Large intestine (tissue), 3 donors: ENCODE data around the gene MGAT3. TPM values are rescaled to one million over a fixed set of nuclear protein-coding genes. Genes with fewer than 3 reads are reported as not detected.

Source experiments
- DNase-seq, 2 donors: peaks; one replicate each; pipeline versions ENCODE4 v3.0.0 to v3.0.0-alpha.2; 2013
- H3K27ac ChIP-seq: one replicate; pipeline ENCODE4 v1.5.1; 2013; ENCODE audit warnings: low read length
- H3K27me3 ChIP-seq: 2 replicates; pipeline ENCODE4 v1.6.1; 2013; ENCODE audit warnings: low read length; ENCODE audit not compliant: control insufficient read depth, insufficient read depth
- H3K36me3 ChIP-seq: 2 replicates; pipeline ENCODE4 v1.6.1; 2013; ENCODE audit warnings: low read length; ENCODE audit not compliant: control insufficient read depth, insufficient read depth
- H3K4me1 ChIP-seq: one replicate; pipeline ENCODE4 v1.6.1; 2013; ENCODE audit warnings: low read length; ENCODE audit not compliant: control insufficient read depth, insufficient read depth
- H3K4me3 ChIP-seq: one replicate; pipeline ENCODE4 v1.5.1; 2013; ENCODE audit warnings: low read length
- H3K9me3 ChIP-seq: one replicate; pipeline ENCODE4 v1.6.1; 2013; ENCODE audit warnings: mild to moderate bottlenecking, low read depth, low read length, moderate library complexity; ENCODE audit not compliant: control insufficient read depth
- WGBS: methylation state at CpG from one replicate; pipeline ENCODE4 v1.1.5; 2013; ENCODE audit warnings: low lambda C conversion rate; ENCODE audit not compliant: insufficient coverage; 5-methylcytosine and 5-hydroxymethylcytosine counted together
- polyA plus RNA-seq: library from polyadenylated mRNA; unstranded; fragments of 120-200 nt; gene quantifications from one replicate; pipeline ENCODE4 v1.2.1, GENCODE V29; 2013

Gene MGAT3
- polyA plus RNA-seq, 1 donor = 24.1 TPM

DNA sequence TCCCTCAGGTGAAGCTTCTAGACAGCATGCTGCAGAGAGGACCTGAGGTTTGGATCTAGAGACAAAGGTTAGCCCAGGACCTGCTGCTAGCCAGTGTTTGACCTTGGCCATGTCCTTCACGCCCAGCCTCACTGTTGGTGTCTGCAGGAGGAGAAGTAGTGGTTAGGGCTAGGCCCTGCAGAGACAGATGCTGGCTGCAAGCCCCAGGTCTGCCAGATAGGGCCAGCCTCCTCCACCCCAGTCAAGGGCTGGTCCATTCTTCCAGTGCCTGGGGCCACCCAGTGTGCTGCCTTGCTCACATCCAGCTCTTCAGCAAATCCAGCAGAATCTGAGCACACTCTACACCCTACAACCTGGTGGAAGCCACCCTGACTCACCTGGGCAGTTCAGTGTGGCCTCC, 23.7 kb downstream of the MGAT3 start:
- Histone ChIP-seq H3K27ac (no peak overlapping the region), H3K4me1 (peaks cover 22% of the 10 kb centered on the region), H3K36me3 (peaks cover 42% of the 10 kb centered on the region), H3K9me3 (no peaks in the 10 kb centered on the region), H3K4me3 (no peak overlapping the region), H3K27me3 (no peaks in the 10 kb centered on the region)
- DNase-seq = no peak
- WGBS = no CpG with 5 or more reads among the region's 1 CpG

DNA sequence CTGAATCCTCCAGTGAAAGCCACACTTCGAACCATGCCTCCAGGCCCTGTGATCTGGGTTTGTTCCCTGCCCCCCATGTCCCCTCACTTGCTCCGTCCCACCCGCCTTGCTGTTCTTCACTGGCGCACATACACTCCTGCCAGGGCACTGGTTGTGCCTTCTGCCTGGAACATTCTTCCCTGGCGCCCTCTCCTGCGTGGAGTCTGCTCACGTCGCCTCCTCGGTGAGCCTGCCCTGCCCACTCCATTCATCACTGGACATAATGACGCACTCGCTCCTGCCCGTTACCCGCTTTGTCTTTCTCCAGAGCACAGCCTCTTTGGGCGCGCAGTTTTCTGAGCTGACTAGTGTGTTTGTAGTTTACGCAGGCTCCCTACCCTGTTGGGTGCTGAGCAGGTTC, 24.2 kb downstream of the MGAT3 start:
- peaks cover 42% of the 10 kb centered on the region for H3K36me3 ChIP-seq
- DNase-seq = no peak
- WGBS = 83% methylated on average over 4 of the region's 16 CpGs
- no peak overlapping the region for H3K27ac ChIP-seq
- H3K4me1 ChIP-seq = peaks cover 17% of the 10 kb centered on the region
- no peak overlapping the region for H3K4me3 ChIP-seq
- no peaks in the 10 kb centered on the region for H3K27me3 ChIP-seq
- no peaks in the 10 kb centered on the region for H3K9me3 ChIP-seq

- peaks cover 42% of the 10 kb centered on the region for H3K36me3 ChIP-seq
- peaks cover 12% of the 10 kb centered on the region for H3K4me1 ChIP-seq
- DNase-seq = no peak
- no peak overlapping the region for H3K4me3 ChIP-seq
- H3K27ac ChIP-seq = no peak overlapping the region
- no peaks in the 10 kb centered on the region for H3K27me3 ChIP-seq
- H3K9me3 ChIP-seq = no peaks in the 10 kb centered on the region
- no CpG with 5 or more reads among the region's 5 CpGs for WGBS
These were observed 24.8 kb downstream of the MGAT3 start for GRCh38 chr22:39481595-39481994.

DNA sequence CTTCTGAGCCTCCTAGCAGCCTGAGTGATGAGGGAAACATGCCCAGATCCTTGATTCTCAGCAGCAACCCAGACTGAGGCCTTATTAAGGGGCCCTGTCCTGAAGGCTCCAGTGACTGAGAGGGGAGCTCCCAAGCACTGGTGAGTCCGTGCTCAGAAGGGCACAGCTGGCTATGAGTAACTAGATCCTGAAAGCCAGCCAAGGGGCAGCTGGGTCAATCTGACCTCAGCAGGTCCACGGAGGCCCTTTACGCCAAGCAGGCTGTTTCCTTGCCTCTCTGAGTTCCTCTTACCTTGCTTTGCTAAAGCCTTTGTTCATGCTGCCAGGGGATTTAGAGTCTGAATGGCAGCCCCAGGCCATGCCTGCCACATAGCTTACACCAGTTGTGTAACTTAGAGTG, 26.0 kb downstream of the MGAT3 start:
- peaks cover 7% of the 10 kb centered on the region for H3K4me1 ChIP-seq
- DNase-seq = no peak
- H3K27ac ChIP-seq = no peak overlapping the region
- peaks cover under 1% of the 10 kb centered on the region for H3K9me3 ChIP-seq
- no peaks in the 10 kb centered on the region for H3K27me3 ChIP-seq
- no CpG with 5 or more reads among the region's 3 CpGs for WGBS
- no peak overlapping the region for H3K4me3 ChIP-seq
- peaks cover 34% of the 10 kb centered on the region for H3K36me3 ChIP-seq

DNA sequence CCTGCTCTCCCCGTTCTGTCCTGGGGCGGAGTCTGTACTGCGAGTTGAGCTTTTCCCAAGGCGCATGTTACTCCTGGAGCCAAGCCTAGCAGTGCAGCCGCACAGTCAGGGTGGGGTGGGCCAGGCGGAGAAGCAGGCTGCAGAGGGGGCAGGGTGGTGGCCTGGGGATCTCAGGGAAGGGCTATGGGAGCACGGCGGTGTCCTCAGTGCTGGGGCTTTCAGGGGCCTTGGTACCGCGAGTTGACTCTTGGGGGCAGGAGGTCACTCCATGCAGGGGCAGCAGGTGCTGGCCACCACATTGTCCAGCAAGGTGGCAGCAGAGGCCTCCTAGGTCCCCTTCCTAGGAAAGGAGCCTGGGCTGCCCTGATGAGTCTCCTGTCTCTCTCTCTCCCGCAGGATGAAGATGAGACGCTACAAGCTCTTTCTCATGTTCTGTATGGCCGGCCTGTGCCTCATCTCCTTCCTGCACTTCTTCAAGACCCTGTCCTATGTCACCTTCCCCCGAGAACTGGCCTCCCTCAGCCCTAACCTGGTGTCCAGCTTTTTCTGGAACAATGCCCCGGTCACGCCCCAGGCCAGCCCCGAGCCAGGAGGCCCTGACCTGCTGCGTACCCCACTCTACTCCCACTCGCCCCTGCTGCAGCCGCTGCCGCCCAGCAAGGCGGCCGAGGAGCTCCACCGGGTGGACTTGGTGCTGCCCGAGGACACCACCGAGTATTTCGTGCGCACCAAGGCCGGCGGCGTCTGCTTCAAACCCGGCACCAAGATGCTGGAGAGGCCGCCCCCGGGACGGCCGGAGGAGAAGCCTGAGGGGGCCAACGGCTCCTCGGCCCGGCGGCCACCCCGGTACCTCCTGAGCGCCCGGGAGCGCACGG, 30.4 kb downstream of the MGAT3 start:
- H3K4me1 ChIP-seq = peaks cover 18% of the 10 kb centered on the region
- WGBS = no CpG with 5 or more reads among the region's 45 CpGs
- H3K9me3 ChIP-seq = peaks cover 5% of the 10 kb centered on the region
- no peak overlapping the region for H3K4me3 ChIP-seq
- H3K27ac ChIP-seq = no peak overlapping the region
- no peaks in the 10 kb centered on the region for H3K27me3 ChIP-seq
- DNase-seq = no peak
- peaks cover 44% of the 10 kb centered on the region for H3K36me3 ChIP-seq

GRCh38 chr22:39487826-39488520, 31.2 kb downstream of the MGAT3 start:
- 90% methylated on average over 2 of the region's 70 CpGs for WGBS
- Histone ChIP-seq H3K4me1 (peaks cover 18% of the 10 kb centered on the region), H3K36me3 (peaks cover 37% of the 10 kb centered on the region), H3K27me3 (no peaks in the 10 kb centered on the region), H3K4me3 (no peak overlapping the region), H3K27ac (no peak overlapping the region), H3K9me3 (peaks cover 5% of the 10 kb centered on the region)
- no peak for DNase-seq

DNA sequence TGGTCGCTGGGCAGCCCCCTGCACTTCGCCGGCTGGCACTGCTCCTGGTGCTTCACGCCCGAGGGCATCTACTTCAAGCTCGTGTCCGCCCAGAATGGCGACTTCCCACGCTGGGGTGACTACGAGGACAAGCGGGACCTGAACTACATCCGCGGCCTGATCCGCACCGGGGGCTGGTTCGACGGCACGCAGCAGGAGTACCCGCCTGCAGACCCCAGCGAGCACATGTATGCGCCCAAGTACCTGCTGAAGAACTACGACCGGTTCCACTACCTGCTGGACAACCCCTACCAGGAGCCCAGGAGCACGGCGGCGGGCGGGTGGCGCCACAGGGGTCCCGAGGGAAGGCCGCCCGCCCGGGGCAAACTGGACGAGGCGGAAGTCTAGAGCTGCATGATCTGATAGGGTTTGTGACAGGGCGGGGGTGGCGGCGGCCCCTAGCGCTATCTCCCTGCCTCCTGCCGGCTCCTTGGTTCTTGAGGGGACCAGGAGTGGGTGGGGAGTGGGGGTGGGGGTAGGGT, 31.8 kb downstream of the MGAT3 start:
- Histone ChIP-seq H3K27ac (peak overlapping the region; percentile 86), H3K9me3 (peaks cover 5% of the 10 kb centered on the region), H3K4me3 (no peak overlapping the region), H3K27me3 (no peaks in the 10 kb centered on the region), H3K4me1 (peaks cover 18% of the 10 kb centered on the region), H3K36me3 (peaks cover 37% of the 10 kb centered on the region)
- DNase-seq = no peak
- no CpG with 5 or more reads among the region's 39 CpGs for WGBS

DNA sequence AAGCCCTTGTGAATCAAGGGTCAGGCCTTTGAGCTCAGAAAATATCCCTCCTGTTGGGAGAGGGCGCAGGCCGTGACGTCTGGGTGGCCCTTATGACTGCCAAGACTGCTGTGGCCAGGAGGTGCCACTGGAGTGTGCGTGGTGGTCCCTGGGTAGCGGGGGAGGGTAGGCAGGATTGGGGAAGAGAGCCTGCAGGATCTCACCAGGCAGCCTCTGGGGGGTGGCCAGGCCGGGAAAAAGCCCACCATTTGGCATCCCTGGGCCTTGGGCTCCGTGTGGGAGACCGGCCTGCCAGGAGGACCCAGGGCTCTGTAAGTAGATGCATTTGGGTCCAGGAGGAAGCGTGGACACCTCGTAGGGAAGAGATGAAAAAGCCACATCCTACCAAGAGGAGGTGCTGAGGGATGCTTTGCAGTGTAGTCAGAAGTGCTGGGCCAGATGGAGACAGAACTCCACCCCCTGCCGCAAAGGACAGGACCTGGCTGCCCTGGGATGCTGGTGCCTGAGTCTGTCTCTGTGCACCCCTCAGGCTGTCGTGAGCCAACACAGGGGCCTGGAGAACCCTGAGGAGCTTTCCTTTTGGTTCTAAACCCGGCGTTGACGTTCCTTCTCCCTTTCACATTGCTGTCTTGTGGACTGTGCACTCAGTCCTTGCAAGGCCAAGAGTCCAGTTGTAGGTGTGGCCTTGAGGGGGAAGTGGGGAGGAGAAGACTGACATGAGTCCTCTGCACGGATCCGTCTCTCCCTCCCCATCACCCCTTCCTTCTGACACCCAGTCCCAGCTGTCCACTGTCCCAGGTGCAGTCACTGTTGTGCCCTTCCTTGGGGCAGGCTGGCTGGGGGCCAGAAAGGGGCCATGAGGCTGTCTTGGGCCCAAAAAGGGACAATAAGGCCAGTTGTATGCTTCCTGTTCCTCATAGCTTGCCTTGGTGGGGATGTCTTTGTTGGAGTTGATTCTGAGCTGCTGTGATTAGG, 32.6 kb downstream of the MGAT3 start:
- H3K27me3 ChIP-seq = no peaks in the 10 kb centered on the region
- H3K9me3 ChIP-seq = peaks cover 5% of the 10 kb centered on the region
- peak; percentile 73 to 85 for DNase-seq
- no peak overlapping the region for H3K4me3 ChIP-seq
- peak overlapping the region; percentile 86 for H3K27ac ChIP-seq
- H3K4me1 ChIP-seq = peaks cover 18% of the 10 kb centered on the region
- H3K36me3 ChIP-seq = peaks cover 37% of the 10 kb centered on the region
- WGBS = no CpG with 5 or more reads among the region's 17 CpGs

- DNase-seq = peak in 1 of 2 donors; percentile 58
These were observed 33.5 kb downstream of the MGAT3 start for GRCh38 chr22:39490135-39490798.

More at GRCh38 chr22:39490135-39490798, 33.5 kb downstream of the MGAT3 start:
- no CpG with 5 or more reads among the region's 13 CpGs for WGBS
- peaks cover 37% of the 10 kb centered on the region for H3K36me3 ChIP-seq
- H3K27ac ChIP-seq = peak overlapping the region; percentile 86
- peaks cover 5% of the 10 kb centered on the region for H3K9me3 ChIP-seq
- H3K4me3 ChIP-seq = no peak overlapping the region
- H3K27me3 ChIP-seq = no peaks in the 10 kb centered on the region
- peaks cover 18% of the 10 kb centered on the region for H3K4me1 ChIP-seq
